Measurements from ENCODE around the gene TBRG4.

Gene TBRG4

DNA sequence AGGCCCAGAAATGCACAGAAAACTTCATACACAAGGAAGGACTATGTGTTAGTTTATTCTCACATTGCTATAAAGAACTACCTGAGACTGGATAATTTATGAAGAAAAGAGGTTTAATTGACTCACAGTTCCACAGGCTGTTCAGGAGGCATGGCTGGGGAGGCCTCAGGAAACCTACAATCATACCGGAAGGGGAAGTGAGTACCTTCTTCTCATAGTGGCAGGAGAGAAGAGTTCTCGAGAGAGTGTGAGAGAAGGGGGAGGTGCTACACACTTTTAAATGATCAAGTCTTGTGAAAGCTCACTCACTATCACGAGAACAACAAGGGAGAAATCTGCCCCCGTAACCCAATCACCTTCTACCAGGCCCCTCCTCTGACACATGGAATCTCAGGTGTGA is 29.3 kb upstream of the TBRG4 start:
- FAIRE-seq = no peak

DNA sequence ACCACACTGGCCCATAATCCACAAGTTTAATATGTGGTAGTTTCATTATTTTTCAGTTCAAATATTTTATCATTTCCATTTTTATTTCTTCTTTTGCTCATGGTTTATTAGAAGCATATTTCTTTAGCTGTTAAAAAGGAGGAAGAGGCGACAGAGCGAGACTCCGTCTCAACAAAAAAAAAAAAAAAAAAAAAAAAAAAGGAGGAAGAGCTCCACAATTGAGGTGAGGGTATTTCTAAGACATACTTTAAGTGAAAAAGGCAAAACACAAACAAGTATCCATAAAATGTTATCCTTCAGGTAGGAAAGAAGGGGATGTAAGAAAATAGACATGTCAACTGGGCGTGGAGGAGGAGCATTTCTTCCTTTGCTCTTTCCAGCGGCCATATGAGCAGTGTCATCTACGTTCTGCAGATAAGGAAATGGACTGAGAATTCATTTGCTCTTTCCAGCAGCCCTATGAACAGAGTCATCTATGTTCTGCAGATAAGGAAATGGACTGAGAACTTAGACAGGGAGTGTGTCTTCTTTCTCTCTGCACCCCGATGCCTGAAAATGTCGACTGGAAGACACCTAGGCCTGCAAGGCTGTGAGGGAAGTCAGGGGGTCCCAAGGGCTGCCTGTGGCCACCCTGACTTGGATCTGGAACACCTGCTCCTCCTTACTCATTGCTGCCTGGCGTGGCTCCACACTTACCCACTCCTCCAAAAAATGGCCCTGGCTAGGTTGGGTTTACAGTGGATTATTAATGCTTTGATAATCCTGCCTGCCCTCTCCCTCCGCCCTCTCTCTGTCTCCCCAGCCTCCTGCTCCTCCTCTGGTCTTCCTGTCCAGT is 27.2 kb upstream of the TBRG4 start:
- no peak for FAIRE-seq

DNA sequence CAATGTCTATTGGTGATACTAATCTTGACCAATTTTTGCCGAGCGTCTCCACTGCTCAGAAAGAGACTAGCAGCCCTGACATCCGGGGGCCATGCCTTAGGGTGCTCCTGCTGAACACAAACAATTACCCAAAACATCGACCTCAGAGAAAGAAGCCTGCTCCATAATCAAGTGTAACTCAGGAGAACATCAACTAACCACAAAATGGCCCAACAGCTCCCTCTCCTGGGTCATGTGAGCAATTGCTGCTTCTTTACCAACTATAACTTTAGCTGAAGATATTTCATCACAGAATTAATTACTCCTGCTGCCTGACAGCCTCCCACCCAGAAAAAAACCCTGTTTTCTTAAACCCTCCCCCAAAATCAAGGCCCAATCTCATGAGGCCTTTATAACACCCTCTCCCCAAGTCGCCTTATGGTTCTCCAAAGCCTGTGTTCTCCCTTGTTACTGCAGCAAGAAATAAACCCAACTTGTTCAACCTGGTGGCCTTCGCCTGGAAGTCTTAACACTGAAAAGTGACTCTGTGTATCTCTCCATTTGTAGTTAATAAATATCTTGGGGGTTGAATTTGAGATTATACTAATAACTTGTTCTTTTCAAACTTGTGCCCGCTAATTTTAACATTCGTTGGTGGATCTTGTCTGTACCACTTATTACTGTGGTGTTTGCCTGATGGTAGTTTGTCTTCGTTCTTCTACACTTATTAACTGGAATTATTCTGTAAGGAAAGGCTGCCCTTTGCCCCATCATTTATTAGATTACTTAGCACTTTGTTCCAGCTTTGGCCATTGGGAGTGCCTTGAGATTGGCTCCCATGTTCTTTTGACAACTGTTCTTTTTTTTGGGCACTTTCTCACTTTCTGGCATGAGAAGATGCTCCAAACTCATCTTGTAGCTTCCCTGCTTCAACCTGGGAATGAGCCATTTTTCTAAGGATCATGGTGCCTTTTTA is 24.9 kb upstream of the TBRG4 start:
- peak; percentile 67 for FAIRE-seq

DNA sequence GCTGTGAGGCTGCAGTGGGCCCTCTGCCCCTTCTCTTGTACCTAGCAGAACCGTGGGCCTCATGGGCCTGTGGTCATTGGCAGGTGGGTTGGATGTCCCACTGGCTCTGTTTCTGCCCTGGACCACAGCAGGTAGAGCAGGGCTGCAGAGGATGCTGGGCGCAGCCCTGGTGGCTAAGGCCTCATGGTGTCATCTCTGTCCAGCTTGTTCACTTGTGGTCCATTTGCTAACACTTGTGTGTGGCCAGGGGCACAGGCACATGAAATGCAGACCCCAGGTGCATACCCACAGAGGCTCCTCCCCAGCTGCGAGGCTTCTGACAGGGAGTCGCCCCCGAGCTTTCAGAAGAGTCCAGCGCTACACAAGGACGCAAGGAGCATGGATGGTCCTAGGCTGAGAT is 22.4 kb upstream of the TBRG4 start:
- FAIRE-seq = no peak

DNA sequence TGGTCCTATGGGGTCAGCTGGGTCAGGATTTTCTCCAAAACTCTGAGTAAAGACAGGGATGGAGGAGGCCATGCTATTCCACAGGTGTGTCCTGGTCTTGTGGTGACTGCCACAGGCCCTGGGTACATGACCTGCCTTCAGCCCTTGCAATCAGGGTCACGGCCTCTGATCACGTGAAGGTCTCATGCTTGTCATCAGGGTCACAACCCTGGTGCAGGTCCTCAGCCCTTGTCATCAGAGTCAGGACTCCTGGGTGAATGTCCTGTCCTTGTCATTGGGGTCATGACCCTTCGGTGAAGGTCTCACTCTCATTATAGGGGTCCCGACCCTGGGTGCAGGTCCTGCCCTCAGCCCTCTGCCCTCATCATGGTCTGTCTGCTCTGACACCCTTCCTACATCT is 21.9 kb upstream of the TBRG4 start:
- FAIRE-seq = no peak

DNA sequence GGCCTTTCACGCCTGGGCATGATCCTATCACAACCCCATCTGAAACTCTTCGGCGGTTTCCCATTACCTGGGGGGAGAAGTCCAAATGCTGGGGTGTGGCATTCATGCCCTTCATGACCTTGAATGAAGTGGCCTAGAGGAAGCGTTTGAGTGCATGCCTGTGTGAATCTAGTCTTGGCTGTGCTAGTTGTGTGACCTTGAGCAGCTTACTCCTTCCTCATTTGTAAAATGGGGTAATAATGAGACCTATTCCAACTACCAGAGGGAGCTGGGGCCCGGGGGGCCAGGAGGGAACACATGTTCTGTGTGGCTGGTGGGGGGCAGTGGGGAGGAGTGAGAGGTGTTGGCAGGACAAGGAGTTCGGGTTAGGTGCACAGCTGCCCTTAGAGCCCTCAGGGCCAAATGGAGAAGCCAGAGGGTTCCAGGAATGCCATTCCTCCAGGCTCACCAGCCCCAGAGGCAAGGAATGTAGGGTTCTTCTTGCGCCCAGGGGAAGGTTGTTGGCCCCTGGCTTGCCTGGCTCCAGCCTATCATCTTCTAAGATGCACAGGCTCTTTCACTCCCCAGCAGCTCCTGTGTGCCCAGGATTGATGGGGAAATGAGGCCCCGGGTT is 21.3 kb upstream of the TBRG4 start:
- FAIRE-seq = no peak

DNA sequence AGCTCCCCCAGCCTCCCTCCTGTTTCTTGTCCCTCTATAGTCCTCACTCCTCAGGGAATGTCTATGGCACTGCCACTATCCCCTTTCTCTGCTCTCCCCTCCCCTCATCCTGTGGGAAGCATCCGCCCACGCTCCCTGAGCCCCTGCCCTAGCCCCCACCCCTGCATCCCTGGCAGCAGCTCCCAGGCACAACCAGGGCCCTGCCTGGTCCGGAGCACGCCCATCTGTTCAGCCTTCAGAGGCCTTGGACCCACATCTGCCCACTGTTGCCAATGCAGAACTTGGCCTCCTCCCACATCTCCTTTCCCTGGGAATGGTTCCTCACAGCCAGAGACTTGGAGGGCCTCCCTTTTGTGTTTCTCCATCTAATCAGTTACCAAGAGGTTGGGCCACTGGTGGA is 20.4 kb upstream of the TBRG4 start:
- FAIRE-seq = no peak

DNA sequence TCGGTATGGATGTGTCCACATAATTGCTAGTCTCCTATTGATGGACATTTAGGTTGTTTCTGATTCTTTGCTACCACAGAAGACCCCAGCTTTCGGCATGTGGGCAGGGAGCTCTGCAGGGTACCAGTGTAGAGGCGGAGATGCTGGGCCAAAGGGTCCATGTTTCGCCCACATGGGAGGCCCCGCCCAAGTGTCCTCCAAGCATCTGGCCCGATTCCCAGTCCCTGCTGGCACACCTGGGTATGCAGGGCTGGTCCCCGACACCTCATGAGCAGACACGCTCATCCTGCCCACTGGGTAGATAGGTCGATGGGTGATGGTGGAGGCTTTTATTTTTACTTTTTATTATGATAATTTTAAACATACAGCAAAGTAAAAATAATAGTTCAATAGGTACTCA is 19.4 kb upstream of the TBRG4 start:
- FAIRE-seq = no peak

DNA sequence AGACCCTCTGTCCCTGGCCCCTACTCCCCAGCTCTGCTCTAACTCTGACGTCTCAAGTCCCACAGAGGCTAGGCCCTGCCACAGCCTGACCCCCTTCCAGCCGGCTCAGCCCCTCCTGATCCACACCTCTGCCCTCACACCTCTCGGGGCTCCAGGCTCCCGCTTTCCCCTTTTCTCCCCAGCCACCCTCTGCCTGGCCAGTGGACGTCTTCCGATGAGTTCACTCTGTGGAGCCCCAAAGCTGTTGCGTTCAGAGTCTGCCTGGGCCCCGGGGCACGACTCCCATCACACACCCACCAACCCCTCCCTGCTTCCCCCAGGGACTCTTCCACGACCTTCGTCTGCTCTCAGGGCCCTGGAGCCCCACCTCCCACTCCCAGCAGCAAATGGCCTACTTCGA is 18.4 kb upstream of the TBRG4 start:
- FAIRE-seq = no peak

DNA sequence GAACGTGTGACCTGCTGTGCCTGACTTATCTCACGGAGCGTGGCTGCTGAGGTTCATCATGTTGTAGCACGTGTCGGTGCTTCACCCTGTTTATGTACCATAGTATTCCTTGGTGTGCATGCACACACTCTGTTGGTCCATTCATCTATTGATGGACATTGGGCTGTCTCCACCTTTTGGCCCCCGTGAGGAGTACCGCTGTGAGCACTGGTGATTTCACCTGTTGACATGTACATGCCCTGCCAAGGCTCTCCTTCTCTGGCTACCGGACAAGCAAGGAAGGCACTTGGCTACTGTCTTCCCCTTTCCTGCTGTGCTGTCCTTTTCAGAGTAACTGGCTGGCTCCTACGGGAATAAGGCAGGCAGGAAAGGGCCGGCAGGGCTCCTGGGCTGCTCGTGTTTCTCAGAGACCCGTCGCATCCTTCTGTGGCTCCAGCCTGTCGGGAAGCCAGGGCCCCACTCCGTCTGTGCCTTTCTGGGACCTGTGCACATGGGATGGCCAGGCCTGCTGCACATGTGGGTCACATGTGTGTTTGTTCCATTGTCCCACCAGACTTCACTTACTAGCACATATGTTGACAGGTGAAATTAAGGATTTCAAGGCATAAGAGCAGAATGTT is 17.8 kb upstream of the TBRG4 start:
- FAIRE-seq = no peak

DNA sequence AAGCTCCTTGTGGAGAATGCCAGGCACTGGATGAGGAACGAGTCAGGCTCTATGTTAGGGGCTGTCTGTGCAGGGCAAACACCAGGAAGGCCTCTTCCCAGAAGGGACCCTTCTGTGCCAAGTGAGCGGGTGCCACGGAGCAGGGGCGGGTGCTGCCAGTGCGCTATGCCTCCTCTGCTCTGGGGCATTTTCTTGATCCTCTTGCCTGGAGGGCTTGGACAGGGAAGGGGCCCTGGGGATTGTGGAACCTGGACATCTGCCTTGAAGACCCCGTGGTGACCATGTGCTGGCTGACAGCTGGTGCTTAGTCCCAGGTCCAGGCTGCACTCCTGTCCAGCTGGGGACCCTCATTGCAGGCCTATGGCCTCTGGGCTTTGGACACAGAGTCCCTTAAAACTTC is 15.4 kb upstream of the TBRG4 start:
- no peak for FAIRE-seq

DNA sequence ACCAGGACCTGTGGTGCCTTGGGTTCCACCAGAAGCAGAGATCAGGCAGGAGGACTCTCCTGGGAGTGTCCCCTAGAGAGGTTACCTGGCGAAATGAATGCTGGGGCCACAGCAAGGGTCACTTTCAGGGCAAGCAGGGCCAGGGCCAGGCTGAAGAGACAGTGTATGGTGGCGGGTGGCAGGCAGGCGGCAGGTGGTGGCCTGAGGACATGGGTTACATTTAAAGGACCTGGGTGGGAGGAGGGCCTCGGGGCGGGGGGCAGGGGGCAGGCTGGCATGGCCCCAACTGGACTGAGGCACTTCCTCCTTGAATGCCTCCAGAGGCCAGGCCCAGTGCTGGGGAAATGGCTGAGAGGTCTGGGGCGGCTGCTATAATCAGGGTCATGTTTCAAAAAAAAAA is 14.7 kb upstream of the TBRG4 start:
- no peak for FAIRE-seq

DNA sequence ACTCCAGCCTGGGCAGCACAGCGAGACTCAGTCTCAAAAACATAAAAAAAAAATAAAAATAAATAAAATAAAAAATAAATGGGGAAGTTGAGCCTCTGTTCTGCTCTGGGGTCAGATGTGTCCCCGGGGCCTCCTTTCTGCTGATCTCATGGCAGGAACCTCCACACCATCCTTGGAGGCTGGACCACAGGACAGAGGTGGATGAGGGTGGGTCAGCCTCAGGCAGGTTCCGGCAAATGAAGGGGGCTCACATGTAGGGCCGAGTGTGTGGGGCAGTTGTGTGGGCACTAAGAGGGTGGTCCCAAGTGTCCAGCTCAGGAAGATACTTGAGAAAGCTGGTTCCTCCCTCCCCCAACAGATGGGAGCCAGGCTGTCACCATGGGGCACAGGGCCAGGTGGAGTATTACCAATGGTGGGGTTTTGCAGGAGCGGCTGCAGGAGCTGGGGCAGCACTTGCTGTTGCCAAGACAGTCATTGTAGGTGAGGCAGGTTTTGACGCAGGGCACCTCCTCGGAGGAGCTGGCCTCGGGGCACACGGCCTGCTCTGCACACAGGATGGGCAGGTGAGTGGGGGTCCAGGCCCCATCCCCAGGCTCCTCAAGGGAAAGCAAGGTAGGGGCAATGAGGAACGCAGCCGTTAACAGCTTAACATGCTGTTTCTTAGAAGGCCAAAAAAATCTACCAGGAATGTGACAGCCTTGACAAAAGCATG is 13.9 kb upstream of the TBRG4 start:
- no peak for FAIRE-seq

DNA sequence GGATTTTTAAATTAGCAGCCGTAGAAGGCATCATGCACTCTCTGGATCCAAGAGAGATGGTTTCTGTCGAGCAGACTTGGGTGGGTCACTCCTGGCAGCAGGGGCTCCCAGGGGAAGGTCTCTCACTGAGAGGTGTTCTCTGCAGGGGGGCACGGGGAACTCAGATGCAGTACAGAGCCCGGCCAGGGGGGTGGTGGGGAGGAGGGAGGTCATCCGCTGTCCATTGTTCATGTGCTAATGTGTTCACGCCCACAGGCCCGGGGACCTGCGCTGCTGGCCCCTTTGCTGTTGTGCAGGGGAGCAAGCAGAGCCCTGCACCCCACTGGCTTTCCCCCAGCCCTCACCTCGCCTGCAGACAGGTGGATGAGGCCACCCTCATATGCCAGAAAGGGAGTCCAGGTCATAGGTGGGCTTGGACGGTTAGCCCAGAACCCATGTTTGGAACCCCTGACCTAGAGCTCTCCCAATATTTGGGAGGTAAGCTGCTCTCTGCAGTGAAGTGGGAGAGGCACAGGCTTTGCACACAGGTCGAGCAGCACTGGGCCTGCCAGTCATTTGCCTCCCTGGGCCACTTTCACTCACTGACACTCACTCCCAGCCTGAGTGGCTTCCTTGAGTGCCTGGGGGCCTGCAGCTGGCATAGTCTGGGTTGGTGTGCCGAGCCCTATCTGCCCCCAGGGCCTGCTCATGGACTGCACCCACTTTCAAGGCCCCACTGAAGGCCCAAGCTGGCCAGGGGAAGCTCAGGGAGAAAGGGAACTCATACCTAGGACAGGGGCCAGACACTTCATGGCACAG is 12.6 kb upstream of the TBRG4 start:
- no peak for FAIRE-seq

DNA sequence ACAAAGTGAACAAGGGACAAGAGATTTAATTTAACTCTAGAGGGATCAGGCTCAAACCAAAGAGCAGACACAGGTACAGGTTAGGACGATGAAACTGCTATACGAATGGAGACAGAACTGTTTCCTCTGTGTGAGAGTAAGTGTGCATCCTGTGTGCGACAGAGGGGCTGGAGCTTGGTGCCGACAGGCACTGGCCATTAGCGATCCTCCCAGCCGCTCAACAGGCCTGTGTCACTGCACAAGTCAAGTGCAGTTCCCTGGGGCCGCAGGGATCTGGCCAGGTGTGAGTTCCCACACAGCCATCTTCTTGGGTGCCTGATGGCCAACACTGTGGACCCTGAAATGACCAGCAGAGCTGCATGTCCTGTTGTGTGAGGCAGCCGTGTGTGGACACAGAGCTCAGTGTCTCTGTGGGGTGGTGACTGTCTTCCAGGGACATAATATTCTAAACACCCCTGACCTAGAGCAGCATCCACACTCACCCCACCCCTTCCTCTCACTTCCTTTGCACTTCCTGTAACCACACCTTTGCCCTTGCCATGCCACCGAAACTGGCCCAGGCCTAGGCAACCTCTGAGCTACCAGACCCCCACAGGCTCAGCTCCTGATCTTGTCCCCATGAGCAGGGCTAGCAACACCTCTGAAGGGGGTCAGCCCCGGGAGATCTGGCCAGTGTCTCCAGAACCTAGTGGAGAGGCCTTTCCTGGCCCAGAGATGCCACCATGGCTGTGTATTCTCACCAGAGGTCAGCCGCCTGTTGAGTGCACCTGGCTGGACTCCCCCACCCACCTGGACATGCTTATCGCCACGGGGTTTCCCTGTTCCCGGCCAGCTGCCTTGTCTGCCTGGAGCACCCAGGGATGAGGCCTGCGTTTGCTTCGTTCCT is 11.7 kb upstream of the TBRG4 start:
- no peak for FAIRE-seq

DNA sequence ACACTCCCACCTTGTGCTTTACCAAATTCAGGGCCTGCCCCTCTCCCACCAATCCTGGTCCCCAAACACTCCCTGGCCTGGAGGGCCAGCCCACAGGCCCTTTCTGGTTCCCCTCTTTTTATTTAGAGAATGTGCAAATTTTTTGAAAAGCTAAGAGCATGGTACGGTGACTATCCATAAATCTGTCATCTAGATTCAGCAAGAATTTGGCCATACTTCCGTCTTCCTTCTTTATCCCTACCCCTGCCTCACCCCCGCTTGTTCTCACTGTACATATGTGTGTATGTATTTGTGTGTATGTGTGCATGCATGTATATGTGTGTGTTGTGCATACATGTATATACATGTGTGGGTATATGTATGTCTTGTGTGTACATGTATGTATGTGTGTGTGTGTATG is 8.1 kb upstream of the TBRG4 start:
- FAIRE-seq = no peak

DNA sequence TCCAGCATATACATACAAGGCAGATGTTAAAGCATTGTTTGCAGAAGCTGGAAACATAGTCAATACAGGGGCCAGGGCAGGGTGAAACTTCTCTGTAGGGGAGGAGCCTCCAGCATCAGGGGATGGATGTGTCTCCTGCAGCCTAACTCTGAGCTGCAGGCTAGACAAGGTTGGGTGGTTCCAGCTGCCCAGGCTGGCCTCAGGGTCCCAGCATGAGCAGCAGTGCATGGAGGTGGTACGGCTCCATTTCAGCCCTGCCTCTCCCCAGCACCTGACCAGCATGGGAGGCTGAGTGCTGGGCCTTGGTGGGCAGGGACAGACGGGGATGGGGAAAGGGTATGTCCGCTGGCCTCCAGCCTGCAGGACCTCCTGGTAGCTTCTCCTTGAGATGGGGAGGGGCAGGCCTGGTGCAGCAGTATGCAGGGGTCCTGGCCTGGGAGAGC is 7.4 kb upstream of the TBRG4 start:
- no peak for FAIRE-seq

DNA sequence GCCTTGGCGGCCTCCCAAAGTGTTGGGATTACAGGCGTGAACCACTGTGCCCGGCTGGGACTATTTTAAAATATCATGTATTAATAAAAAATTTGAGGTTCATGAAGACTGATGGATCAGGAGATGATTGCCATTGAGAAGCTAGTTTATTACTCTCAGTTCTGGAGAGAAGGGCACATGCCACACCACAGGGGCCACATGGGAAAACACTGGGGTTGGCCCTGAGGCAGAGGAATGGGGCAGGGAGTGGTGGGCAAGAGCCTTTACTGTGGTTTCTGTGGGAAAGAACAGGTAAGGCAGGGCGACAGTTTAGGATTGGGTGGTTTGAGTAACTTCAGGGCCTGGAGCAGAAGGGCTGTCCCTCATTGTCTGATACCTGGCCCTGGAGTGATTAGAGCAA is 6.8 kb upstream of the TBRG4 start:
- FAIRE-seq = no peak

DNA sequence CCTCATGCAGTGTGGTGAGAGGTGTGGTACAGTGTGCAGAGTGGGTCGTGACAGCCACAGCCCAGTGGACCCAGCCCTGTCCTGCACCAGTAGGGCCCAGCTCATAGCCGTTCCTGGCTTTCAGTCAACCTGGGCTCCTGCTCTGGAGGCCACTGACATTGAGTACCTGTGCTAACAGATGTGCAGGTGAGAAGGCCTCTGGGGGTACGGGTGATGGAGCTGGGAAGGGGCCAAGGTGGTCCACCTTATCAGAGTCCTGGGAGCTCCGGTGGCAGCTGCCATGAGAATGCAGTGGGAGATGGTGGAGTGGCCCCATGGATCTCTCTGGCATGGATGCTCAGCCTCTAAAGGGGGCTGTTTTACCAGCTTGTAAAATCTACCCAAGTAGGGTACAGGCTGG is 6.1 kb upstream of the TBRG4 start:
- FAIRE-seq = no peak

DNA sequence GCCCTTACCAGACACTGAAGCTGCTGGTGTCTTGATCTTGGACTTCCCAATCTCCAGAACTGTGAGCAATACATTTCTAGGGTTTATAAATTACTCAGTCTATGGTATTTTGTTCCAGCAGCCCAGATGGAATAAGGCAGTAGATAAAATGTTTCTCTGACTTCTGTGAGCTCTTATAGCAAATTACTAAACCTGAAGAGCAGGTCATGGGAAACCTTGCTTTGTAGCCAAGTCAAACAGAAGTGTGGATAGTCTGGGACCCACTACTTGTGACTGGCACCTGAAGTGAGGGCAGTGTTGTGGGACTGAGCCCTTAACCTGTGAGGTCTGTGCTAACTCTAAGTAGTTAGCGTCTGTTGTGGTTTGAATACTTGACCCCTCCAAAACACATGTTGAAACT is 4.6 kb upstream of the TBRG4 start:
- FAIRE-seq = no peak

DNA sequence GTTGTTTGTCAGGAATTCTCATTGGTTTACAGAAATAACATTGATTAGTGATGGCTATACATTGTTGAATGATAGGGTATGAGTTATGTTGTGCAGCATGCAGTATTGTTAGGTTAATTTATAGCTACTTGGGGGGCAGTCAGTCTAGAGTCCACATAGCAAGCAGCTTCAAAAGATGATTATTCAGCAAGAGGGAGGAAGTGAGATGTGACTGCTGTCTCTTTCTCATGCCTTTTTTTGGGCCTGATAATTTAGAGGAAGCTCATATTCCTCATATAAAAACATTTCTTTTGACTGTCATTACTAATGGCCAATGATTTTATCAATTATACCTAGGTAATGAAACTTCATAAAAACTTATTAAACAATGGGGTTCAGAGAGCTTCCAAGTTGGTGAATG is 3.4 kb upstream of the TBRG4 start:
- FAIRE-seq = no peak
